Measurements from ENCODE around the gene LIPK.
"Not testable (repeated sequence)": the region's sequence is repeated elsewhere in the genome, so short reads cannot be mapped to it uniquely, and the experiment has no call there.

The LIPK gene, protein sequence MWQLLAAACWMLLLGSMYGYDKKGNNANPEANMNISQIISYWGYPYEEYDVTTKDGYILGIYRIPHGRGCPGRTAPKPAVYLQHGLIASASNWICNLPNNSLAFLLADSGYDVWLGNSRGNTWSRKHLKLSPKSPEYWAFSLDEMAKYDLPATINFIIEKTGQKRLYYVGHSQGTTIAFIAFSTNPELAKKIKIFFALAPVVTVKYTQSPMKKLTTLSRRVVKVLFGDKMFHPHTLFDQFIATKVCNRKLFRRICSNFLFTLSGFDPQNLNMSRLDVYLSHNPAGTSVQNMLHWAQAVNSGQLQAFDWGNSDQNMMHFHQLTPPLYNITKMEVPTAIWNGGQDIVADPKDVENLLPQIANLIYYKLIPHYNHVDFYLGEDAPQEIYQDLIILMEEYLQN

DNA sequence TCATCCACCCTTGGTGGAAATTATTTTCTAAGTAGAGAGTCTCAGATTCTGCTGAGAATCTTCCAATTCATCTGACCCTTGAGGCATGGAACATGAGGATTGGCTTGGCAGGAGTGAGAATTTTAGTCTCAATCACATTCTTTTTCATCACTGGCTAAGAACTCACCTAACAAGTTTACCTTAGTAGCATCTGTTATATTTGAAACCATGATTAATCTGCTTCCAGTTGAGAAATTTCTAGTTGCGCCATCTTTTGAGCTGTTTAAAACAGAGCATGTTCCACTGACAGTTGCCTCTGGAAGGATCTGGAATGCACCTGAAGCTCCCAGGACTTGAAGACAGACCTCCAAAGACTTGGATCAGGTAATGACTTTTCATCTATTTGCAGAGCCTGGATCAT, at the start of gene LIPK:
TSS of gene LIPK (plus strand) at position 292 of the 400 bp plus-strand sequence. CDS start 18,295 bp downstream, outside the sequence.
- no peak for DNase-seq

- DNase-seq: no peak
Observed at GRCh38 chr10:88657901-88658300, 48.1 kb upstream of the LIPK start.

- no peak for DNase-seq
Observed at GRCh38 chr10:88659725-88660597, 46.1 kb upstream of the LIPK start.

DNA sequence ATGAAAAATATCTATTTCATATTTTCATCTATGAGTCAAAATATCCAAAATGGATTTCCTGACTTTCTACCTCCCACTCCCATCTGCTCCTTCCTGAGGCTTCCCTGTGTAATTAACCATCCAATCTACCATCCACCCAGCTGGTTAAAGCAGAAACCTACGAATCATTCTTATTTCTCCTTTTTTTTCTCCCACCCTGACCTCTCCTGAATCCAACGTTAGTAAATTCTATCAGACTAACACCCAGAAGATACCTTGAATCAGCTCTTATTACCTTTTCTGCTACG, 45.5 kb upstream of the LIPK start:
- DNase-seq: no peak

DNA sequence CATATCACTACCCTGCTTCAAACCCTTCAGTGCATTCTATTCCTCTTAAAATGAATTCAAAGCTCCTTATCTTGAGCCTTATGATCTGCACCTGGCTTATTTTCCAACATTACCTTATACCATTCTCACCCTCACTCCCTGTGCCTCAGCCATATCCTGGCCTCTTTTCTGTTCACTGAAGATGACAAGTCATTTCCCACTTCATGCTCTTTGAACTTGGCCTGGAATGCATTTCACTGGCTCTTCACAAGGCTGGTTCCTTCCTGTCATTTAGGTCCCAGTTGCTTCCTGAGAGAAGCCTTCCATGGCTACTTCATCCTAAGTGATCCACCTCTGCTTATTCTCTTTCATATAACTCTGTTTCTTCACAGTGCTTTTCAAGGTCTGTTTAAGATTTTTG, 45.0 kb upstream of the LIPK start:
- DNase-seq: no peak

DNA sequence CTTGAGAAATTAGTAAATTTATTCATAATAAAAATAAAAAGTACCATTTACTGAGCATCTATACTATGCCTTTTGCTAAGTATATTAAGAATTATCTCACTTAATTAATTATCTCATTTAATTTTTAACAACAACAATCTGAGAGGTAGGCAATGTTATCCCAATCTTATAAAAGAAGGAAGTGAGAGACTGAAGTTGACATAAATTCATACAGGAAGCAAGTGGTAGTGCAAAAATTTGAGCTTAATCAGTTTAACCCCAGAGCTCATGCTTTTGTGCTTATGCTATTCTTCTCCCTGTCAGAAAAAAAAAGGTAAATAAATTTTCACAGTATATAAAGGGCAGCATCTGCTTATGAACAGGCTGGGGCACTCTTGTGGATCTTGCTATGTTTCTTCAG, 44.5 kb upstream of the LIPK start:
- DNase-seq: no peak

DNA sequence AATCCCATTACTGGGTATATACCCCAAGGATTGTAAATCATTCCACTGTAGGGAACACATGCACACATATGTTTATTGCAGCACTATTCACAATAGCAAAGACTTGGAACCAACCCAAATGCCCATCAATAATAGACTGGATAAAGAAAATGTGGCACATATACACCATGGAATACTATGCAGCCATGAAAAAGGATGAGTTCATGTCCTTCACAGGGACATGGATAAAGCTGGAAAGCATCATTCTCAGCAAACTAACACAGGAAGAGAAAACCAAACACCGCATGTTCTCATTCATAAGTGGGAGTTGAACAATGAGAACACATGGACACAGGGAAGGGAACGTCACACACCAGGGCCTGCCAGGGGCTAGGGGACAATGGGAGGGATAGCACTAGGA, 42.9 kb upstream of the LIPK start:
- not testable (repeated sequence) for DNase-seq

DNA sequence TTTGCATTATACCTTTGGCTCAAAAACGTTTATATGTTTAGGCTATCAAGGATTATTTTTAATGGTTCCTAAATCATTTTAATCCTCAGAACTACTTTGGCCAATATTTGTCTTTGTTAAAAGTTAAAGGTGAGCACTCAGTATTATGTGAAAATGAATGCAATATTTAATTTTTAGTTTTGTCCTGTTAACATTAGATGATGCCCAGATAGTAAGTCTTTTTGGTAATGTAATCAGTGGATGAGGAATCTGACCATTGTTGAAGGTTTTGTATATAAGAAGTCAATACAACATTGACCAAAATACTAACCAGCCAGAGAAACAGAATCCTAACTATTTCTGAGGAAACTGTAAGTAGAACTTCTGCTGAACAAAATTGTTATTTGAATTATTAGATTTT, 41.9 kb upstream of the LIPK start, which contains the start of gene LIPF:
TSS of gene LIPF (plus strand) at position 301 of the 400 bp plus-strand sequence. CDS start 2,856 bp downstream, outside the sequence.
- DNase-seq: no peak

GRCh38 chr10:88668465-88668864, 37.6 kb upstream of the LIPK start:
- no peak for DNase-seq

GRCh38 chr10:88670497-88670896, 35.6 kb upstream of the LIPK start:
- peak; percentile 6 to 22 for DNase-seq

DNA sequence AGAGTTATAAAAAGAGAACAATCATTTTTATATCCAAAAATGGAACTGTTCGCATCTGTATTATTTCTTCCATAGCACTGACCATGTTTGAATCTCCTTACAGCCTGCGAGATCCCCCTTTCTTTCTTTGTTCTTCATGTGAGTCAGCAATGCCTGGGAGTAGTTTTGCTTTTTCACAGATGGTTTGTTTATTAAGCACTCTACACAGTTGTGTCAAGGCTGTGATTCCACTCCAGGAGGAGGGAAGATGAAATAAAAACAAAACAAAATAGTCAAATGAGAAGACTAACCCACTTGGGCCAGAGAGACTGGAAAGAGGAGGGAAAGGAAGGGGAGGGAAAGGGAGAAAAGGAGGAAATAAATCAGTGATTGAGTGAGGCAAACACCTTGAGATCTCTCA, 34.0 kb upstream of the LIPK start:
- no peak for DNase-seq

DNA sequence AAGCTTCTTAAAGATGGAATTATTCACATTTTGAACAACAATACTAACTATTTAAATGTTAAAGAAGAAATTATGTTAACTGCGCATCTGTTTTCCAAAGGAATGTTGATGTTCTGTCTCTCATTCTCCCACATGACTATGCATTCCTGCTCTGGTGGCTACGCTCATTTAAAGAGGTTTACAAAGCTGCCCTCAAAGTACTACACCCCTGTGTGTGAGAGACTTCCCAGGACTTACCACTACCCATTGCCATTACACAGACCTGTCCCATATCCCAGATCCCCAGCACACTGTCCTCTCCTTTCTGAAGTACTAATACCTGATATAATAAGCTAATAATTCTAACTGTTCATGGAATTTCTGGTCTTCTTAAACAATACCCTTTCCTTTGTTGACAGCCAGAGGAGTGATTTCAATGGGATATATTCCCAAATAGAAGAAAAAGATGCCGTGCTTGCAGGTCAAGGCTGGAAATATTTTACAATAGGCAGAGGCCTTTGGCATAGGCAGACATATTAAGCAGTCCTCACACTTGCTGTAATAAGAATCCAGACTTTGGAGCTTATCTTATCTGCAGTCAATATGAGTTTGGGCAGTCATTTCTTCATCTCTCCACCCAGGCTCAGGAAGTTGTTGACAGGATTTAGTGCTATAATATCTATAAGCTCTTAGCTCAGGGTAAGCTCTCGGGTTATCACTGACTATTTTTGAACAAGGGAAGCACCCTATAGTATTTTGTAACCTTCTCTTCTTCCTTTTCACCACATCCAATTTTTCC, 29.6 kb upstream of the LIPK start:
- DNase-seq: no peak

DNA sequence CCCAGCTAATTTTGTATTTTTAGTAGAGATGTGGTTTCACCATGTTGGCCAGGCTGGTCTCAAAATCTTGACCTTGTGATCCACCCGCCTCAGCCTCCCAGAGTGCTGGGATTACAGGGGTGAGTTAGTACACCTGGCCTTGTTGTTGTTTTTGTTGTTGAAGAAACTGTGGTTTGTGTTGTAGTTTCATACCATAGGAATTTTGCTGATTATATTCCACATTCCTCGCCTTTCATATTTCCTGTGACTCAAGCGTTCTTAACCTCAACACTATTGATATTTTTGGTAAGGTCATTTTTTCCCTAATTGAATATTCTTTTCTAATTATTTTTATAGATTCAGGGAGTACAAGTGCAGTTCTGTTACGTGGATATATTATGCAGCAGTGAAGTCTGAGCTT, 25.1 kb upstream of the LIPK start:
- DNase-seq: no peak

DNA sequence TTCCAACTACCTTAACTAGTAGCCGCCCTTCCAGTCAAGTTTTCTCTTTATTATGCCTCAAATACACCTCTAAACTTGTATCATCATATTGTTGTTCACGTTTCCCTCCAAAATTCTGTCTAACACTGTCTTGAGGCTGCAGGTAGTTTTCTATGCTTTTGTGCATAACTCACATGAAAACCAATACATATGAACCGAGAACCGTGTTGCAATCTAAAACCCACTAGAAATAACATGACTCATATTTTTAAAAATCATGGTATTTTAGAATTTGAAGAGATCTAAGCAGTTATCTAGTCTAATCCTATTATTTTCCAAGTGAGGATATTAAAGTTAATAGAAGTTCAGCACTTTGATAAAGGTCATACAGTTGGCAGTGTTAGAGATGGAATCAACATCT, 23.6 kb upstream of the LIPK start:
- DNase-seq: no peak

DNA sequence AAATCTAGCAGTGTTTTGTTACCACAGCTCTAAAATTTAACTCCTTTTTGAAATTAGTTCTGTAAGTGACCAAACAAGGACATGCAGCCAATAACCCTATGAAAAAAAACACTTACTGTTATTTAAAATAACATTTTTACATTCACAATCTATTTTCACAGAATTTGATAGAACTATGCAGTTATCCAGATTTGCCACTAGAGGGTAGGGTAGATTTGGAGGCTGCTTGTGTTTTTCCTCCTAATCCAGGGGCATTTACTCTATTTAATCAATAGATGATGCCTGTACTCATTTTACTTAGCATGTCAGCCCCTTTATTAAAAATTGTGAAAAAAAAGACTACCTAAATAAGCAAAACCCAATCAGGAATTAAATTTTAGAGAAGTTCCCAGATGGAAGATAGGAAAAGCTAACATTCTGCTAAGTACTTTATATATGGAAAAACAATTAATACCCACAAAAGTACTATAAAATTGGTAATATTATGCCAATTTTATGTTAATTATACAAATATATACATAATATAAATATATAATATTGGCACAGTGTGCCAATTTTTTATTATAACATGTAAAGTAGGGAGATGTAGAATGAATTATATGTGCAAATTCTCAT, 18.1 kb upstream of the LIPK start:
- no peak for DNase-seq

GRCh38 chr10:88689366-88689765, 16.7 kb upstream of the LIPK start:
- DNase-seq: no peak

DNA sequence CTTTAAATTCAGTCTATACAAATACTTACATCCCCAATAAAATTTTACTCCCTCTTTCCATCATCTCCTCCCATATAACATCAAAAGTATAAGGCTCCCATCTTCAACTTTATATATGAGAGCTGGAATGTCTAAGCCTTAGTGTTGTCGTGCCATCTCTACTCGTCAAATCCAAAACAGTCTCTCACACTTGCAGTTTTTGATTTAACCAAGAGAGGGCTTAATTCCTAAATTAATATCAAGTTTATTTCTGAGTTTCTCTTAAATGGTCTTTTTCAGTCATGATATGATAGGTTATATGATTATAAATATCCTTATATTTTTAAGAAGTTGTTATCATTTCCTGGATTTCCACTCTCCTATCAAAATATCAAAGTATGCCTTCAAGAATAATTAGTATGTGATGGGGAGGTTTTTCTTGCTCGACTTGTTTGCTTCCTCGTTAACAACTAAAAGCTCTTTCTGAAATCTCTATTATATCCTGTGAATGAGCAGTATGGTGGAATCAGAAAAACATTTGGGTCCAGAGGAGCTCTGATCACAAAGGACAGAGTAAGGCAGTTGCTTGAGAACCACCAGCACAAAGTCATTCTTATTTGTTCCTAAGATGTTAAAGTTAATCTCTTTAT, 12.5 kb upstream of the LIPK start:
- DNase-seq: no peak

GRCh38 chr10:88702848-88703597, 3.0 kb upstream of the LIPK start:
- no peak for DNase-seq

- peak in 1 of 2 donors; percentile 41 for DNase-seq
Observed at GRCh38 chr10:88707429-88708155, 1.5 kb downstream of the LIPK start.

- not testable (repeated sequence) for DNase-seq
Observed at GRCh38 chr10:88709361-88709760, 3.3 kb downstream of the LIPK start.

DNA sequence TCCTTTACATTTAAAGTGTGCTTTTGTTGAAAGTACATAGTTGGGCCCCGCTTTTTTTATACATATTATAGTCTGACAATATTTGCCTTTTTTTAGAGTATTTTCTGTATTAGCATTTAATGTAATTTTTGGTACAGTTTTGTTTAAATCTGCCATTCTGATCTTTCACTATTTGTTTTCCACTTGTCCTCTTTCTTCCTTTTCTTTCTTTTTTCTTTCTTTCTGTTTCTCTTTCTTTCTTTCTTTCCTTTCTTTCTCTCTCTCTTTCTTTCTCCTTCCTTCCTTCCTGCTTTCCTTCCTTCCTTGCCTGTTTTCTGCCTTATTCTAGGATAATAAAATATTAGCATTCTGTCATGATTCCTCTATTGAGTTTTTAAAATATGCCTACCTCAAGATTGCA, 9.5 kb downstream of the LIPK start:
- DNase-seq: no peak
